NCI-H345 treated with DMSO at 0.1 percent for 48 hours (cell line): ENCODE measurements around the gene SUMO2.
"Not testable (repeated sequence)": the region's sequence is repeated elsewhere in the genome, so short reads cannot be mapped to it uniquely, and the experiment has no call there.

Experiments used
- DNase-seq: peaks from one replicate; lab custom pipeline; 2025; ENCODE audit not compliant: unreplicated experiment; lab: John Stamatoyannopoulos, UW

The SUMO2 gene

GRCh38 chr17:75182569-75183436, at the start of gene SUMO2:
SUMO2 (minus strand) TSS chr17:75182959; CDS start chr17:75182834, 125 bp downstream.
- peak; percentile 93 for DNase-seq

GRCh38 chr17:75231741-75232464, 49.1 kb upstream of the SUMO2 start:
- no peak for DNase-seq

- DNase-seq: no peak
These were observed 48.3 kb upstream of the SUMO2 start for GRCh38 chr17:75231071-75231470.

GRCh38 chr17:75228847-75229246, 46.1 kb upstream of the SUMO2 start:
- DNase-seq: no peak

GRCh38 chr17:75228305-75228704, 45.5 kb upstream of the SUMO2 start:
- no peak for DNase-seq

GRCh38 chr17:75227729-75228128, 45.0 kb upstream of the SUMO2 start:
- DNase-seq: no peak

- DNase-seq: no peak
These were observed 42.3 kb upstream of the SUMO2 start for GRCh38 chr17:75225016-75225415.

- DNase-seq: no peak
These were observed 37.1 kb upstream of the SUMO2 start for GRCh38 chr17:75219815-75220214.

- no peak for DNase-seq
These were observed 35.4 kb upstream of the SUMO2 start for GRCh38 chr17:75218131-75218530.

- DNase-seq: no peak
These were observed 26.3 kb upstream of the SUMO2 start for GRCh38 chr17:75209061-75209460.

GRCh38 chr17:75208161-75208560, 25.4 kb upstream of the SUMO2 start:
- DNase-seq: no peak

- DNase-seq: no peak
These were observed 25.0 kb upstream of the SUMO2 start for GRCh38 chr17:75207760-75208159.

GRCh38 chr17:75207050-75207407, 24.3 kb upstream of the SUMO2 start:
- not testable (repeated sequence) for DNase-seq

- no peak for DNase-seq
These were observed 23.0 kb upstream of the SUMO2 start for GRCh38 chr17:75205793-75206163.

- DNase-seq: peak; percentile 94
These were observed 22.5 kb upstream of the SUMO2 start, which contains the start of gene NUP85 for GRCh38 chr17:75205037-75205792. NUP85 (plus strand) TSS chr17:75205679; CDS start chr17:75205762, 83 bp downstream.

- no peak for DNase-seq
These were observed 17.3 kb upstream of the SUMO2 start for GRCh38 chr17:75199886-75200618.

GRCh38 chr17:75194879-75195278, 12.1 kb upstream of the SUMO2 start:
- no peak for DNase-seq

GRCh38 chr17:75191584-75191983, 8.8 kb upstream of the SUMO2 start:
- no peak for DNase-seq

- DNase-seq: no peak
These were observed 5.9 kb upstream of the SUMO2 start for GRCh38 chr17:75188614-75189013.

GRCh38 chr17:75183999-75184884, 1.5 kb upstream of the SUMO2 start:
- DNase-seq: no peak
